Right renal pelvis (tissue), 4 donors: Measurements from ENCODE around the gene MSH5. TPM values are rescaled to one million over a fixed set of nuclear protein-coding genes. Genes with fewer than 3 reads are reported as not detected.
A peak's percentile ranks its signal among the peaks of the same experiment; 100 is the strongest.
"Not testable (repeated sequence)": the region's sequence is repeated elsewhere in the genome, so short reads cannot be mapped to it uniquely, and the experiment has no call there.

ENCODE experiments used
- DNase-seq, 4 donors: peaks; one replicate each; pipeline ENCODE4 v3.0.0-alpha.2; 2013; ENCODE audit warnings: low read depth in 4 of 4, low spot score in 3 of 4, missing footprints in 1 of 4
- polyA plus RNA-seq, 4 donors: library from polyadenylated mRNA; unstranded; fragments of 120-200 nt; gene quantifications; one replicate each; pipeline ENCODE4 v1.2.1, GENCODE V29; 2013; ENCODE audit not compliant: insufficient read length in 4 of 4

The MSH5 gene
- 10 to 100 TPM; 18.3 to 25.7 (median 20.5) TPM for polyA plus RNA-seq

DNA sequence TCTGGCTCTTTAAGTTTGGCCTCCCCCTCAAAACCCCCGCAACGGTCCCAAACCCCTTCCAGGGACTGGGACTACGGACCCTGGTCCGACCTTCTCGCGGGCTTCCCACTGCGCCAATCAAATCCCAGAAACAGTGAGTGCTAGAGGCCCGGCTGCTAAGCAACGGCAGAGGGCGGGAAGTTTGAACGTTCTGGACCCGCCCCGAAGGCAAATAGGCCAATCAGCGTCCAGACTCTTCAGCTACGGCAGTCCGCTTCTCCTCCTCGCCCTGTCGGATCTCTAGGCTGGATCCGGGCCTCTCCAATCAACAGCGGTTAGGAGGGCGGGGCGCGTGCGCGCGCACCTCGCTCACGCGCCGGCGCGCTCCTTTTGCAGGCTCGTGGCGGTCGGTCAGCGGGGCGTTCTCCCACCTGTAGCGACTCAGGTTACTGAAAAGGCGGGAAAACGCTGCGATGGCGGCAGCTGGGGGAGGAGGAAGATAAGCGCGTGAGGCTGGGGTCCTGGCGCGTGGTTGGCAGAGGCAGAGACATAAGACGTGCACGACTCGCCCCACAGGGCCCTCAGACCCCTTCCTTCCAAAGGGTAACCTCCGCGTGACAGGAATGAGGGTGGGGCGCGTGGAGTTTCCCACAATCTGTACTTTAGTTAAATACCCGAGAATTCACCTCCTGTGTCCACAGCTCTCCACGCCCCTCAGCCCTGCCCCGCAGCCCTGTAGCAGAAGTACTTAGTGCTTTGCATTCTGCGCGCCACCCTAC, at the start of gene MSH5:
MSH5 (plus strand) TSS at position 367 of the 758 bp plus-strand sequence. CDS start 462 bp downstream, outside the sequence.
- DNase-seq = peak; percentile 97 to 99 (median 98)

- DNase-seq = no peak
These were observed 49.4 kb upstream of the MSH5 start for GRCh38 chr6:31690231-31691077.

GRCh38 chr6:31691078-31691463, 48.7 kb upstream of the MSH5 start:
- no peak for DNase-seq

DNA sequence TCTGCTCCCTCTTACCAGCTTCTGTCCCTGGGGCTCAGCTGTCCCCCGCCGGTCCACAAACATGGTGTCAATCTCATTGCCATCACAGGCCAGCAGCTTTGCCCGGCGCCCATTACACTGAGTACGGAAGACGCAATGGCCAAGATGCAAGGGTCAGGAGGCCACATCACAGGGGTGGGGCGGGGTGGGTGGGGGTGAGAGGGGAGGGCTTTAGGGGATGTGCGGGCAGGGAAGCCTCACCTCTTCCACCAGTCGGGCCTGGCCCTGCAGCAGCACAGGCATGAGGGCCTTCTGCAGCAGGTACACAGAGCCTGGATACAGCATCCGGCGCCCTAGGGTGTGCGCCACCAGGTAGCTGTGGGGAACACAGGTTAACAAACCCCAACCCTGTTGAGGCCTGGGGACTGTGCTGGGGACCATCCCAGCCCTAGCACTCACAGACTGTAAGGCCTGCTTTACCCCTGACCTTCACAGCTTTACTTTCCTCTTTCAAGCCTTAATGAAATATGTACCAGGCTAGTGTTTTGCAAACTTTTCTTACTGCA, 48.2 kb upstream of the MSH5 start:
- no peak for DNase-seq

GRCh38 chr6:31692353-31692752, 47.5 kb upstream of the MSH5 start:
- DNase-seq = no peak

DNA sequence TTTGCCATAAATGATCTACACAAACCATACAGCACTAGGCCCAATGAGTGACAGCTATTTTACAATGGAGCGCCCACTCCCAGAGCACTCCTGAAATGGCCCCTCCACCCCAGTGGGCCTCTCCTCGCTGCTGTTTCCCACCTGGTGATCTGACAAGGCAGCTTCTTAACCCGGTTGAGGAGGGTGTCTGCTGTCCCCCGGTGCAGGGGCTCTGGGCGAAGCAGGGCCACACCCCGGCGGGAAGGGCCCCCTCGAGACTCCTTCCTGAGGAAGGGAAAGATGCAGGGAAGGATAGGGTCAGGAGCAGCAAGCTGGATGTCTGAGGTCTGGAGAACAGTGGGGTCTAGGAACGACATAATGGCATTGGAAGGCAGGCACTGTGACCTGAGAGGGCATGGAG, 46.9 kb upstream of the MSH5 start:
- DNase-seq = no peak

DNA sequence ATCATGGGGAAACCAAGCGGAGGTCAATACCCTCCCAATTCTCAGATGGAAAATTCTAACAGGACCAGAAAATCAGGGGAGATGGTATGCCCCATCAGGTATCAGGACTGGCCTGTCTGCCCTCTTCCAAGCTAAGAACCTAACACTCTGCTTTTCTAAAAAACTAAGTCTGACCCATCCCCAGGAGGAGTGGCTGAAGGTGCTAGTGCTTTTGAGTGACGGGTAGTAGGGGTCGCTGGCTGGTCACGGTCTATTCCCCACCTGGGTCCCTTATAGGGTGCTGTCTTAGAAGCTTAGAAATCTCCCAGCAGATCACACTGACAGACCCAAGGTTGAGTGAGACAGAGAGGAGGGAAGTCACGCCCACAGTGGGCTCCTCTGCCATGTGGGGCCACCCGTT, 46.3 kb upstream of the MSH5 start:
- DNase-seq = no peak

- DNase-seq = no peak
These were observed 42.2 kb upstream of the MSH5 start for GRCh38 chr6:31697555-31697954.

- DNase-seq = no peak
These were observed 38.9 kb upstream of the MSH5 start for GRCh38 chr6:31700740-31701401.

DNA sequence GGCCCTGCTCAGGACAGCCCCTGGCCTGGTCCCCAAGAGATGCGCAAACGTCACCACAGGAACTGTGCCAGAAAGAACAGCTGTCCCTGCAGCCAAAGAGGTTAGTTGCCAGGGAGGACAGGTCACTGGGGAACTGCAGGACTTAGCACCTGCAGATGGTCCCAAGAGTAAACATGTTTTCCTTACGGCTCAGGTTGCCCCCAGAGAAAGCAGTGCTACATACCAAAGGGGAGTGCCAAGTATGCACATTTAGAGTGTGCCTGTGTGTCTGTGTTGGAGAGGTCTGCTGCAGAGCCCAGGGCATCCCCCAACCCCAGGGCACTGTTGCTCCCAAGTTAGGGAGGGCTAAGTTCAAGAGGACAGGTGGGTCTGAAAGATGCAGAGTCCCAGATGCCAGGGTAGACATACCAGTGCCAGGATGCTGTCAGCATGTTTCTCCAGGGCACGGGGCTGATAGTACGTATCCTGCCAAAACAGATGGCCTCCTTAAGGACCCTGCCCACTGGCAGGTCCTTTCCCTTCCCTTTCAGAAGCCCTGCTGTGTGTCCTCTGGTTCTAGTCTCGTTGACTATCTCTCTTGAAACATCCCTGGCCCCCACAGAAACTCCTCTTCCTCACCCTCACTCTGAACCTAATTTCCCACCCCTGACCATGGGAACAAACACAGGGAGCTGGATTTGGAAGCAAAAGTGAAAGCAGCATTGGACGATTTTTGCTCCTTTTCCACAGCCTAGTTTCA, 38.0 kb upstream of the MSH5 start:
- DNase-seq = no peak

GRCh38 chr6:31702405-31702818, 37.4 kb upstream of the MSH5 start:
- no peak for DNase-seq

DNA sequence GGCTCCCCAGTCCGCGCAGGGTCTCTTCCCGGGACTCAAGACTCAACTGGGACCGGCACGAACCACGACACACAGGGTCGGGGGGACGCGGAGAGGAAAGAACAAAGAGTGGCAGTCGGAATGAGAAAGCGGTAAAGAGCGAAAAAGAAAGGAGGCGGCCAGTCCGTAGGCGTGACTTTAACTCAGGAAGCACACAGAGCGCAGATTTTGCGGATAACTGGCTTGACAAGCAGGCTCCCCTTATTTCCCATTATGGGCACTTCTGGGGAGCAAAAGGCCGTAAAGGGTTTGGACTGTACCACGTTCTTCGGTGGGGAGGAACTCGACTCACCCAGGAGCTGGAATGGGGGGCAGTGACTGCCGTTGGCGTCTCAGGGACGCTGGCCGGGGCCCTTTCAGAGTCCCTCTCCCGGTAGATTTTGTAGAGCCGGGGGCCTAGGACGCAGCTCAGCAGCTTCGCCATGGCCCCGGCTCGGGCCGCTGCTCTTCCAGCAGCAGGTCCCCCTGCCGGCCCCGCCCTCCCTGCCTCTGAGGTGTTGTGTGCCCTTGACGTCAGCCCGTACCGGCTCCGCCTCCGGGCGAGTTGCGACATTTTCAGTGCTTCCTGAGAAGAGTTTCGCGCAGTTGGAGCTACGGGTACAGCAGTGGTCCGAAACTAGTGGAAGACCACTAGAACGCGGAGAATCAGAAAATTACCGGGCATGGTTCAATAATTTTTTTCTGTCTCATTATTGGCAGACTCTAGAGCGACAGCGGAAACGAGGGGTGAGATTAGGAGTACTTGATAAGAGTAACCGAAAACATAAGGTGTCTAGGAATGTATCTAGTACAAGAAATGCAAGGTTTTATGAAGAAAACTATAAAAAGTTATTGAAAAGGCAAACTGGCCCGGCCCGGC, 36.7 kb upstream of the MSH5 start, which contains the start of gene ABHD16A:
ABHD16A (minus strand) TSS at position 506 of the 898 bp plus-strand sequence; CDS start at position 463, 43 bp downstream.
- DNase-seq = peak; percentile 97 to 99 (median 99)

DNA sequence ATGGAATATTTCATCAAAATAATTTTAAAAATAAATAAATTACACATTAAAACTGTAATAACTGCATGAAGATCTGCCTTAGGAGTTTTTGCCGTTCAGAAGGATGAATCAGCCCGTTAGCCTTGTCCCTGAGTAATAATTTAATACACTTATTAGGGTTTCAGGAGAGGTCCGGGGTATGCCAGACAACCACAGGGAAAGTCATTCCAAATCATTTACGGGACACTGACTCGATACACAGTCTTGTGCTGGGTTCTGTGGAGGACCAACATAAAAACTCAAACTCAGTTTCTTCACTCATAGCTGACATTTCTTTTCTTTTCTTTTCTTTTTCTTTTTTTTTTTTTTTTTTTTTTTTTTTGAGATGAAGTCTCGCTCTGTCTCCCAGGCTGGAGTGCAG, 33.9 kb upstream of the MSH5 start:
- no peak for DNase-seq

DNA sequence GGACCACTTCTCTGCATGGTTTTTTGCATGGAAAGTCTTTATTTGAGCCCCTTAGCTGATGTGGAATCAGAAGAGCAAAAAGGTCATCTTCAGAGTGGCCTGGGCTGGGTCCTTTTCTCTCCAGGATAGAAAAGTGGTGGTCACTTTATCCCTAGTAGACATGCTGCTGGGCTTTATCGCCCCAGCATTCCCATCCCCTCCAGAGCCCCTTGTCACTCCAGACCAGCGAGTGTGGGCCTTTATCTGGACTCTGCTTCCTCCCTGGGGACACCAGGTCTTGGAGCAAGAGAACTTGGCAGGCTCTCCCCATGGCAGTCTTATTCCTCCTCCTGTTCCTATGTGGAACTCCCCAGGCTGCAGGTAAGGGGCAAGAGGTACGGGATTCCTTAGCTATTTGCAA, 33.2 kb upstream of the MSH5 start, which contains the start of gene LY6G6F:
LY6G6F (plus strand) TSS at position 268 of the 400 bp plus-strand sequence; CDS start at position 309, 41 bp downstream.
- no peak for DNase-seq

DNA sequence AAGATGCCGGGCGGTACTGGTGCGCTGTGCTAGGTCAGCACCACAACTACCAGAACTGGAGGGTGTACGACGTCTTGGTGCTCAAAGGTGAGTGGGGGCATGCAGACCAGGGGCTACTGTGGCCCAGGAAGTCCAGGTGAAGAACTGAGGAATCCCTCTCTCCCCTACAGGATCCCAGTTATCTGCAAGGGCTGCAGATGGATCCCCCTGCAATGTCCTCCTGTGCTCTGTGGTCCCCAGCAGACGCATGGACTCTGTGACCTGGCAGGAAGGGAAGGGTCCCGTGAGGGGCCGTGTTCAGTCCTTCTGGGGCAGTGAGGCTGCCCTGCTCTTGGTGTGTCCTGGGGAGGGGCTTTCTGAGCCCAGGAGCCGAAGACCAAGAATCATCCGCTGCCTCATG, 32.1 kb upstream of the MSH5 start:
- DNase-seq = no peak

- DNase-seq = no peak
These were observed 31.6 kb upstream of the MSH5 start for GRCh38 chr6:31708224-31708623.

DNA sequence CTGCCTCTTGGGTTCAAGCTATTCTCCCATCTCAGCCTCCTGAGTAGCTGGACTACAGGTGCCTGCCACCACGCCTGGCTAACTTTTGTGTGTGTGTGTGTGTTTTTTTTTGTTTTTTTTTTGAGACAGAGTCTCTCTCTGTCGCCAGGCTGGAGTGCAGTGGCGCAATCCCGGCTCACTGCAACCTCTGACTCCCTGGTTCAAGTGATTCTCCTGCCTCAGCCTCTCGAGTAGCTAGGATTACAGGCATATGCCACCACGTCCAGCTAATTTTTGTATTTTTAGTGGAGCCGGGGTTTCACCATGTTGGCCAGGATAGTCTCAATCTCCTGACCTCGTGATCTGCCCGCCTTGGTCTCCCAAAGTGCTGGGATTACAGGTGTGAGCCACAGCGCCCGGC, 30.6 kb upstream of the MSH5 start:
- DNase-seq = not testable (repeated sequence)

- no peak for DNase-seq
These were observed 29.1 kb upstream of the MSH5 start for GRCh38 chr6:31710523-31711219.
